H54 (cell line): Measurements from ENCODE around the gene GRM1.

Experiments used
- DNase-seq: peaks from one replicate; pipeline ENCODE4 v3.0.0; 2011; ENCODE audit warnings: low spot score, mixed read lengths; ENCODE audit not compliant: insufficient read length
- FAIRE-seq: peaks from 3 replicates; lab custom pipeline; 2011; peaks lifted over from hg19 to GRCh38; lab: Jason Lieb, UNC
- POLR2A ChIP-seq: IDR thresholded peaks from 2 replicates; pipeline ENCODE4 v1.6.1; 2011; ENCODE audit warnings: low read depth, mild to moderate bottlenecking, low read length

Gene GRM1

DNA sequence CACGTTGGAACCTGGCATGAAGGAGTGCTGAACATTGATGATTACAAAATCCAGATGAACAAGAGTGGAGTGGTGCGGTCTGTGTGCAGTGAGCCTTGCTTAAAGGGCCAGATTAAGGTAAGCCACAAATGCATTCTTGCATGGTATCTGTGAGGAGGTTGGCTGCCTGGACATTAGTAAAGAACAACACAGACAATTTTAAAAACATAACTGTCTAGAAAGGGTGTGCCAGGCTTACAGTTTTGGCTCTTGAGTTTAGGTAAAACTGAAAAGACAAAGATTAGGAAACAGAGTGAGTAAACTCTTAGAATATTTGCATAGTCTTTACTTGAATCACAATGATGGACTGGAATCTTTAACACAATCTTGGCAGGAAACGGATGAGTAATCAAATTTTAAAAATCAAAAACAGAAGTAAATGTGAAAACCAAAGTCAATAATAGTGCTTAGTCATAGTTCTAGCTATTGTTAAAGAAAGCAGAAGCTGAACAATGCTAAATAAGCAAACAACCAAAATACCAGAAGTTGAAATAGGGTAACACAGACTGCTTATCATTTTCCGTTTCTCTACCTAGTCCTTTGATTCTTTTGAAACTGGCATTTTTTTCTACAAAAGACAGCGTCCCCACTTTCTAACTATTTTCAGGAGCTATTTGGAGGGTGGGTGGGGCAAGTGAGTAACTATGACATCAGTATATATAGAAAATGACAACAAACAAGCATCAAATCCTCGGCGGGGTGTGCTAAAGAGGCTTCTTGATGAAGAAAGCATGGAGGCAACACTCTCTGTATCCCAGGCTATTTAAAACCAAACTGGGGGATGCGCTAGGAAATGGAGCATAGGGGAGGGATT, 328.9 kb downstream of the GRM1 start:
- no peak for TF ChIP-seq POLR2A
- peak; percentile 55 for FAIRE-seq
- DNase-seq: peak; percentile 10

DNA sequence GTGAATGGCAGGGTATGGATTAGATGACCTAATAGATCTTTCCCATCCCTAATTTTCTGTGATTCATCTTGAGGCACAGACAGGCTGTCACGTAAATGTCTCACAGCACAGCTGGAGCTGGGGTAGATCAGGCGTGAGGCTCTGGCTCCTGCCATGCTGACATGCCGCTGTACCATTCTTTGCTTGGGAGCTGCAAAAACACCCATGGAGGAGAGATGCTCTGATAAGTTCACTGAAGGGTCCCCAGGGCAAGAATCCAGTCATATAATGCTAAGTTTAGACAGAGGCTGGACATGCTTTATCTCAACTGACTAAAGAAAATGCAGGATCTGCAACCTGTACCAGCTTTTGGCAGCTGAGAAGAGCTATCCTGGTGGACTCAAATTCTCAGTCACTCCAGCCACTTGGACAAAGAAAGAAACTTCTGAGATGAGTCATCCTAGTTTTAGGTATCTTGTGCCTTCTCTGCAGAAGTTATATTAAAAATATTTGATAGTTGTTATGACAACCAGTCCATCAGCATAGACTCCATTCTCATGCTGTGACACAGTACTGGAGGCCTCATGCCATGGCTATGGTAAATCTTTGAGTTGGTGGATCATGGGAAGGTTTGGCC, 329.7 kb downstream of the GRM1 start:
- DNase-seq (no peak), FAIRE-seq (no peak)
- TF ChIP-seq POLR2A: no peak

DNA sequence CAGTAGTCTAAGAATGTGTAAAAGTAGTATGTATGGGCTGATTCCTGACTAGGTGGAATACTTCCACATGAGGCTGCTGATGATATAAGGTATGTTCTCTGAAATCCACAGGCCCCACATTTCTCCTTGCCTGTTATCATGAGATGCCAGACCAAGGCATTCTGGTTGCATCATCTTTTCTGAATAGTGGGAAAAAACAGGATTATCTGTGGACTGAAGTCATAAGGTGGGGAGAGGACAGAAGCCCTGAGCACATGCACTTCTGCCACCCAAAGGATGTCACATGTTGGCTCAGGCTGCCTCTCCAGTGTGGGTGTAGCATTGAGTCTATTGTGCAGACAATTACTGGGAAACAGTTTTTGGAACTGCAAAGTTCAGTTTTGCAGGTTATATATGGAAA, 330.3 kb downstream of the GRM1 start:
- DNase-seq: no peak
- FAIRE-seq: no peak
- TF ChIP-seq POLR2A: no peak

DNA sequence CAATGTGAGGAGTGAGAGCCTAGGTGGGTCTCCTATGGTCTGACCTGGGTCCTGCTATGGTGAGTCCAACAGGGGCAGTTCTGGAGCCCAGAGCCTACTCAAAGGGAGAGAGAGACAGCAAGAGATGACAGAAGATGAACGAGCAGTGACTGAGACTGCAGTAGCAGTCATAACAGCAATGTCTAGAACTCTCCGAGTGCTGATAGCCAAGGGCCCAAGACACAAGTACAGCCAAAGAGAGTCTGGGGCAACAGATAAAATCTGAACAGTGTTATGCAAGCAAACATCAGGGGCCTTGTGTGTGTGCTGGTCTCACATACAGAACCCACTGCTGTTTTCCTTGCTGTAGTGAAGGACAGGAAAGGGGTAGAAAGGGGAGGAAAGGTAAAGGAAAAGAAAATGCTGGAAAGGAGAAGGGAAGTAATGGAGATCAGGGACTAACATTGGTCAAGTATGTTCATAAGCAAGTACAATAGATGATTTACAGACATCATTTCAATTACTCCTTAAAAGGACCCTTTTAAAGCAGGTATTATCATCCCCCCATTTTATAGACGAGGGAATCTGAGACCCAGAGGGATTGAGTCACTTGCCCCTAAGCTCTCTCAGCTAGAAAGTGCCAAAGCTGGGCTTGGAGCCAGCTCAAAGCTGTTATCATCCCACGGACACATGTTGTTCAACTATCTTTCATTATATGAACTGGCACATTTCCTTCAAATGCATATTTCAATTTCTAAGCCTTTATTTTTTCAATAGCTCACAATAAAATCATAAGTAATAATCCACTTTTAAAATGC, 332.5 kb downstream of the GRM1 start:
- FAIRE-seq (no peak), DNase-seq (no peak)
- no peak for TF ChIP-seq POLR2A

DNA sequence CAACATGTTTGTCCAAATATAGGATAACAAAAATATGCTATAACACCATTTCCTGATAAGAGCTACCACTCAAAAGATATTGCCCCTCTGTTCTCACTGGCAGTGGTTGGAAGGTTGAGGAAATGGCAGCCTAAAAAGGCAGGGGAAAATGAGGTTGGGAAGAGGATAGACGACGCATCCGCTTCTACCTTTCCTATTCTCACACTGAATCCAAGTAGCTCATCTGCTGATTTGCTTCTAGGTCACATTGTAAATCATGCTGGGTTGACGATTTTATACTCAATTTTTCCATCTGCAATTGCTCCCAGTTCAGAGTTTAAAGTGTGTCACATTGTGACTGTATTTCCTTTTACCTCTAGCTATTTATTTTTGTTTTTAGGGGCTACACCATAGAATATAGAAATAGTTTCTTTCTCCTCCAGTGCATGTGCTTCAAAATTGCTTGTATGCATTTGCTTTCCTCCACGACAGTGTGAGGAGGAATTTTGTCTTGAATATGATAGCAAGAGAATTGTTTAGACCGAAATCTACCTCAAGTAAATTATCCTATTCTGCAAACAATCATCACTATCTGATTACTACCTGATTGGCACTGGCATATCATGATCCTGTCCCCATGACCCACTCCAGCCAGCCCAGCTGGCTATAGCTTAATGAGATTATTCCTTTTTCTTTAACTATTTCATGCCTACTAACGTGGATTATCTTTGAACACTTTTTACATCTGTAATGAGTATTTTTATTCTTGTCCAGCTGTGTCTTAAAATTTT, 335.2 kb downstream of the GRM1 start:
- DNase-seq: no peak
- FAIRE-seq: no peak
- no peak for TF ChIP-seq POLR2A

DNA sequence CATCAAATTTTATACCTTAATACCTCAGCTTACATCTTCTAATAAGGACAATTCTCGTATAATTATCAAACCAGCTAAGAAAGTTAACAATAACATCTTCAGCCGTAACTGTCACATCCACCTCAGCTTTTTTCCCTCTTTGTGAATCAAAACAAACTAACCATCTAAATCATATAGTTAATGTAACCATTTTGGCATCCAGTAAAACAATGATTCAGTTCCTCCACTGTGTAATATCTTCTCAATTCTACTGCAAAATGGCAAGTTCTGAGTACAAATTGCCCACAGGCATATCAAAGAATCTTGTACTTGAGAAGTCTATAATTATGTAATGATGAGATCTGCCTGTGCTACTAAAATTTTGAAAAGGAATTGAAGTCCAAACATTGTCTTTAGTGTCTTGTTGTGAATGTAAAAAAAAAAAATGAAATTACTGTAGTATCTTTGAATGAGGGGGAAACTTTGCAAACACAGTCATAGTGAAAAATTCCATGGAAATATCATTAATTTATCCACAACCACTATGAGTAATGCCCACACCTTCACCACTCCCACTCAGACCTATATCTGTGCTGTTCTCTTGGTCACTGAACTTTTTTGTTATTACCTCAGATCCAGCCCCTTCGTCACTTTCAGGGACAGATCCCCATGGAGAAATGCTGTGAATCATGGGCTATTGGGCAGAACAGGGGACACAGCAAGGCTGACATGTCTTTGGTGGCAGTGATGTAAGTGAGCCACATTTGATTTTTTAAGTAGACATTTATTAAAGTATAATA, 336.1 kb downstream of the GRM1 start:
- DNase-seq (no peak), FAIRE-seq (no peak)
- TF ChIP-seq POLR2A: no peak

DNA sequence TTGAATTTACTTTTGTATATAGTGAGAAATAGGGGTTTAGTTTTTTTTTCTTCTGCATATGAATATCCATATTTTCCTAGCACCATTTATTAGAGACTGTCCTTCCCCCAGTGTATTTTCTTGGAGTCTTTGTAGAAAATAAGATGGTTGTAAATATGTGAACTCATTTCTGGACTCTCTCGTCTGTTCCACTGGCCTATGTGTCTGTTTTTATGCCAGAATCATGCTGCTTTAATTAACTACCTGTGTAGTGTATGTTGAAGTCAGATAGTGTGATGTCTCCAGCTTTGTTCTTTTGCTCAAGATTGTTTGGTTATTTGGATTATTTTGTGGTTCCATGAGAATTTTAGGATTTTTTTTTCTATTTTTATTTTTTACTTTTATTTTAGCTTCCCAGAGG, 338.2 kb downstream of the GRM1 start:
- TF ChIP-seq POLR2A: no peak
- DNase-seq: no peak
- no peak for FAIRE-seq

DNA sequence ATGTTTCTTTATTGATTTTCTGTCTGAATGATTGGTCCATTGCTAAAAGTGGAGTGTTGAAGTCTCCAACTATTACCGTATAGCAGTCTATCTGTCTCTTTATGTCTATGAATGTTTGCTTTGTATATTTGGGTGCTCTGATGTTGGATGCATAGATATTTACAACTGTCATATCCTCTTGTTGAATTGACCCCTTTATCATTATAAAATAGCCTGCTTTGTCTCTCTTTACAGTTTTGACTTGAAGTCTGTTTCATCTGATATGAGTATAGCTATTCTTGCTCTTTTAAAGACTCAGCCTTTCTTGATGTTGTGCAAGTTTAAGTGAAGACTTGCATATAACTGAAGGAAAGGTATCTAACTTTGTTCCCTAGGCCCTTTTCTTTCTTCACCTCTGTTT, 341.0 kb downstream of the GRM1 start:
- TF ChIP-seq POLR2A: no peak
- DNase-seq: no peak
- FAIRE-seq: no peak

DNA sequence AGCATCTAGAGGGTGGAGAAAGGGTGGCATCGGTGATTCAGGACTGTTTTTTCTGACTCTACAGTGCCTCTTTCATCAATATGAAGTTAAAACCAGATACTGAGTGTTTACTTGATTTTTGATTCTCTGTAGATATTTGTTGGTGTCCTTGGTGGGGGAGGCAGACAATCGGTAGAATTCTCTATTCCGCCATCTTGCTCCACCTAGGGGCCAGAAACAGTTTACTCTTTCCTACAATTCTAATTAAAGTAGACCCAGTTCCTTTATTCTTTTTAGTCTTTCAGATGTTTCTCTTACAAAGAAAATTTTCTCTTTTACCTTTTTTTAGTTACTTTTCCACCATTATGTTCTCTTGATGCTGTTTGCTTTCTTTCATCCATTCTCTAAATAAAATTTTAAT, 352.6 kb downstream of the GRM1 start:
- no peak for TF ChIP-seq POLR2A
- no peak for FAIRE-seq
- DNase-seq: no peak

DNA sequence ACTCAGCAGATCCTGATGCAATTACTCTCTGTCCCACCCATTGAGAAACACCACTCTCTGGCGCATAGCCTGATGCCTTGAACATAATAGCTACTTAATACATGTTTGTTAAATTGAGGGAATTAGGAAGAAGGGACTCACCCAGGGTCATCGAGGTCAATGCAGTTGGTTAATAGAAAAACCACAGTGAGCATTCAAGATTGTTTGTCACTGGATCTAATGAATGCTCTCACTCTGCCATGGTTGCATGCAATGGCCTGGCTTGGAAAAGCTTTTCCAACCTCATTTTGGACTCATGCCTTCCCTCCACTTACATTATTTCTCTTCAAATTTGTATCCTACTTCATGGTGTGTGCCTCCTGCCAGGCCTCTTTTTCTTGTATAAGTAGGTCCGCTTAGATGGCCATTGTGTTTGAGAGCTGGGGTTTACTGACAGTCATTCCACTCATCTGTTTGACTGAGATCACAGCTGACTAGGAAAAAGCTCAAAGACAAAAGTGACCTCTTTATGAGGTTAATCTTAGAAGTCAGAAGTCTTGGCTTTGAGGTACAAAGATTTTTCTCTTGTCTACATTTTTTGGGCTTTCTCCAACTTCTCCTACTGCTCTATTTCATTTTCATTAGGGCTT, 360.0 kb downstream of the GRM1 start:
- DNase-seq (no peak), FAIRE-seq (no peak)
- TF ChIP-seq POLR2A: no peak

DNA sequence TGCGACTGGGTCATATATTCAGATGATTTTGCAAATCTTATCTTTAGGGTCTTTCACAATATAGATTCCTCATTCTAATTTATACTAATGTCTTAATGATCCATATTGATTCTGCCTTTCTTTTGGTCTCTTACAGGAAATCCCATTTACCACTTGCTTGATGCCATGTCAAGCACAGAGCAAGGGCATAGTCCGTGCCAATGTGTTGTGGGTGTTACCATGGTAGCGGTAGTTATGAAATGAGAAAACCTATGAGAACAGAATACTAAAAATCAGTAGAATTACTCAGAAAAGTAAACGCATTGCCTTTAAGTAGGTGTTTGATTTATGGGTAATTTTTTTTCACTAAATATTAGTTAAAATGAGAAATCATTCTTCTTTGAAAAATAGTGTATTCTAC, 360.9 kb downstream of the GRM1 start:
- TF ChIP-seq POLR2A: no peak
- FAIRE-seq (no peak), DNase-seq (no peak)

DNA sequence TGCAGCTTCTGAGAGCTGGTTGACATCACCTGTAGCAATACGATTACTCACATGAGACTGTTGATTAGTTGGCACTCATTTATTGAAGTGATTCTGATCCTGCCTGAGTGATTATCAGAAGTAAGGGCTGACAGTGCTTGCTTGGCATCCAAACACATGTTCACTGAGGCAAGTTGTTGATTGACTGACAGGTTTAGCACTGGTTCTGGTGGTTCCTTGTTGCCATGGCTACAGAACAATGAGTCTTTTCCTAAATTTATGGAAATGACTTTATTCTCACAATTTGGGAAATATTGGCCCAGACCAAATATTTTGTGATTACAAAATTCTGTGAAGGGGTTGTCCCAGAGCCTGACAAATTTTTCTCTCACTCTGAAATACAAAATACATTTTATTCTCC, 368.8 kb downstream of the GRM1 start:
- TF ChIP-seq POLR2A: no peak
- no peak for DNase-seq
- FAIRE-seq: no peak
